Stomach (tissue), 9 donors: ENCODE results near the gene ANKRD40. TPM values are rescaled to one million over a fixed set of nuclear protein-coding genes. Genes with fewer than 3 reads are reported as not detected.

ENCODE experiments used
- DNase-seq, 2 donors: peaks; one replicate each; pipeline versions ENCODE4 v3.0.0 to v3.0.0-alpha.2; 2013 to 2019
- H3K27ac ChIP-seq, 5 donors: fragments of 200-600 bp in 4 of 5; sonication (generic) in 4 of 5; one replicate each; pipeline ENCODE4 v1.5.1; 2013 to 2019; ENCODE audit warnings: mild to moderate bottlenecking in 1 of 5, moderate library complexity in 1 of 5
- H3K27me3 ChIP-seq, 3 donors: fragments of 200-600 bp; sonication (generic); one replicate each; pipeline ENCODE4 v1.5.1; 2017 to 2019; ENCODE audit warnings: mixed run types in 1 of 3
- H3K36me3 ChIP-seq, 4 donors: fragments of 200-600 bp; sonication (generic); 1 replicate in 3 of 4; 2 replicates in 1 of 4; pipeline ENCODE4 v1.5.1; 2016 to 2019
- H3K4me1 ChIP-seq, 4 donors: fragments of 200-600 bp; sonication (generic); one replicate each; pipeline ENCODE4 v1.5.1; 2016 to 2019
- H3K4me3 ChIP-seq, 4 donors: fragments of 200-600 bp; sonication (generic) in 3 of 4; one replicate each; pipeline ENCODE4 v1.5.1; 2016 to 2019; ENCODE audit warnings: mild to moderate bottlenecking in 1 of 4
- H3K9me3 ChIP-seq, 4 donors: fragments of 200-600 bp; sonication (generic); one replicate each; pipeline ENCODE4 v1.5.1; 2016 to 2019
- CTCF ChIP-seq, 7 experiments: fragments of 450-650 bp in 4 of 7; fragments of 200-600 bp in 3 of 7; sonication (generic) in 3 of 7; IDR thresholded peaks; one replicate each; pipeline ENCODE4 v1.5.1; 2016 to 2019; ENCODE audit warnings: antibody characterized with exemption in 7 of 7, control low read depth in 2 of 7, mild to moderate bottlenecking in 1 of 7
- EP300 ChIP-seq: sonication (generic); formaldehyde crosslinking; IDR thresholded peaks from one replicate; pipeline ENCODE4 v1.6.1; 2017; ENCODE audit warnings: antibody characterized with exemption
- POLR2A ChIP-seq, 4 donors: fragments of 450-650 bp; IDR thresholded peaks; one replicate each; pipeline ENCODE4 v1.6.1; 2016; ENCODE audit warnings: antibody characterized with exemption in 4 of 4, control low read depth in 2 of 4, mild to moderate bottlenecking in 1 of 4, moderate library complexity in 1 of 4
- POLR2AphosphoS5 ChIP-seq, 3 donors: sonication (generic); formaldehyde crosslinking; IDR thresholded peaks; one replicate each; pipeline ENCODE4 v1.6.1; 2016; ENCODE audit warnings: antibody characterized with exemption in 3 of 3
- WGBS, 5 donors: extraction: QIAGEN DNeasy Blood & Tissue Kit in 3 of 5; methylation state at CpG; one replicate each; pipeline versions ENCODE4 v1.1.5 to v1.1.7; 2013 to 2018; 5-methylcytosine and 5-hydroxymethylcytosine counted together
- intact Hi-C: fragments of 100-400 bp; cut with DNase I; formaldehyde crosslinking; loops from one replicate; pipeline ENCODE4 v1.15.1; 2023; ENCODE audit warnings: low total_unique reads
- polyA plus RNA-seq, 3 donors: library from polyadenylated mRNA; stranded (reverse); fragments of 200-250 nt; gene quantifications; one replicate each; pipeline ENCODE4 v1.2.3, GENCODE V29; 2013
- total RNA-seq, 5 donors: library from RNA; depleted of rRNA; stranded (reverse); fragments of >200 nt; gene quantifications; one replicate each; pipeline versions ENCODE4 v1.1.0 to v1.2.3, GENCODE V29; 2014 to 2016
- donor health status: healthy with polysubstance abuse.
- donor health status: Bipolar disorder and iron deficiency.
- donor health status: healthy.

Gene ANKRD40
- total and polyA plus RNA-seq, 8 donors = 7.5 to 36.6 (median 19.9) TPM

GRCh38 chr17:50722746-50723145, 15.0 kb upstream of the ANKRD40 start:
- H3K4me1 ChIP-seq = peaks cover 64 to 79% (median 74%) of the 10 kb centered on the region in 4 donors
- H3K4me3 ChIP-seq = peak overlapping the region in 1 of 4 donors; percentile 92

GRCh38 chr17:50721194-50722010, 13.7 kb upstream of the ANKRD40 start:
- Histone ChIP-seq H3K27ac (peak overlapping the region in 4 of 5 donors; percentile 88 to 100 (median 96)), H3K4me1 (peaks cover 50 to 65% (median 61%) of the 10 kb centered on the region in 4 donors), H3K4me3 (peak overlapping the region; percentile 68 to 92 (median 76)), H3K36me3 (no peaks in the 10 kb centered on the region), H3K9me3 (no peaks in the 10 kb centered on the region), H3K27me3 (no peaks in the 10 kb centered on the region)
- intact Hi-C loops = no loop called here
- no peak for DNase-seq
- TF ChIP-seq EP300 (no peak), POLR2AphosphoS5 (IDR thresholded peaks at IDR 0.05) (no peak), POLR2A (IDR thresholded peaks at IDR 0.05) (no peak), CTCF (IDR thresholded peaks at IDR 0.05) (no peak)
- WGBS, 5 donors = 4 to 8% (median 6%) methylated on average over 7 of the region's 7 CpGs

More at GRCh38 chr17:50722746-50723145, 15.0 kb upstream of the ANKRD40 start:
- Histone ChIP-seq H3K27me3 (no peaks in the 10 kb centered on the region), H3K36me3 (no peaks in the 10 kb centered on the region), H3K9me3 (no peaks in the 10 kb centered on the region), H3K27ac (no peak overlapping the region)
- DNase-seq = no peak
- TF ChIP-seq CTCF (IDR thresholded peaks at IDR 0.05) = no peak
- no peak for TF ChIP-seq POLR2AphosphoS5 (IDR thresholded peaks at IDR 0.05)
- no peak for TF ChIP-seq EP300
- no peak for TF ChIP-seq POLR2A (IDR thresholded peaks at IDR 0.05)
- intact Hi-C loops = no loop called here
- WGBS, 5 donors = 15 to 38% (median 22%) methylated on average over 3 of the region's 3 CpGs

- WGBS, 5 donors = 0 to 1% (median 0%) methylated on average over 20 to 25 of the region's 25 CpGs
- H3K9me3 ChIP-seq = no peaks in the 10 kb centered on the region
- peaks cover 38 to 53% (median 50%) of the 10 kb centered on the region in 4 donors for H3K4me1 ChIP-seq
- TF ChIP-seq POLR2A (IDR thresholded peaks at IDR 0.05) (no peak), CTCF (IDR thresholded peaks at IDR 0.05) (no peak), POLR2AphosphoS5 (IDR thresholded peaks at IDR 0.05) (no peak)
- peak overlapping the region; percentile 68 to 92 (median 76) for H3K4me3 ChIP-seq
- H3K27me3 ChIP-seq = no peaks in the 10 kb centered on the region
- peak overlapping the region; percentile 88 to 100 (median 99) for H3K27ac ChIP-seq
- DNase-seq = no peak
- H3K36me3 ChIP-seq = no peaks in the 10 kb centered on the region
- intact Hi-C loops = no loop called here
Measured at GRCh38 chr17:50719924-50720794, 12.4 kb upstream of the ANKRD40 start.
